ENCODE results near the gene CEP350.

The CEP350 gene

DNA sequence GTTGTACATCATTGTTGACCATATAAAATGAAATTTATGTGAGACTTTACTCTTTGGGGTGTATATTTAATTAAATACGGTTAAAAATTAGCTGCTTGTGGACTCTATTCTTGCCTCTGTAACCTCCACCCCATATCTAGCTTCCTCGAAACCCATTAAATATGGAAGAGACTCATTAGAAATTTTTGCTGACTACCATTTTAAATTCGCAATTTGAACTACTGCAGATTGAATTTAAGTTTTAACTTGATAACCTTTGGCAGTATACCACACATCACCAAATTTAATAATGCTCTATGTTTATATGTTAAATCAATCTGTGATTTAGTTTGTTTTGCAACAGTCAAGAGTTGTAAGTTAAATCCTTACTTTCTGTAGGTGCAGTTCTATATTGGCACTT is 111.5 kb downstream of the CEP350 start:
- TF ChIP-seq, protein P1, sequence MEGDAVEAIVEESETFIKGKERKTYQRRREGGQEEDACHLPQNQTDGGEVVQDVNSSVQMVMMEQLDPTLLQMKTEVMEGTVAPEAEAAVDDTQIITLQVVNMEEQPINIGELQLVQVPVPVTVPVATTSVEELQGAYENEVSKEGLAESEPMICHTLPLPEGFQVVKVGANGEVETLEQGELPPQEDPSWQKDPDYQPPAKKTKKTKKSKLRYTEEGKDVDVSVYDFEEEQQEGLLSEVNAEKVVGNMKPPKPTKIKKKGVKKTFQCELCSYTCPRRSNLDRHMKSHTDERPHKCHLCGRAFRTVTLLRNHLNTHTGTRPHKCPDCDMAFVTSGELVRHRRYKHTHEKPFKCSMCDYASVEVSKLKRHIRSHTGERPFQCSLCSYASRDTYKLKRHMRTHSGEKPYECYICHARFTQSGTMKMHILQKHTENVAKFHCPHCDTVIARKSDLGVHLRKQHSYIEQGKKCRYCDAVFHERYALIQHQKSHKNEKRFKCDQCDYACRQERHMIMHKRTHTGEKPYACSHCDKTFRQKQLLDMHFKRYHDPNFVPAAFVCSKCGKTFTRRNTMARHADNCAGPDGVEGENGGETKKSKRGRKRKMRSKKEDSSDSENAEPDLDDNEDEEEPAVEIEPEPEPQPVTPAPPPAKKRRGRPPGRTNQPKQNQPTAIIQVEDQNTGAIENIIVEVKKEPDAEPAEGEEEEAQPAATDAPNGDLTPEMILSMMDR (IDR thresholded peaks at IDR 0.05; ENCODE audit: low read depth, low read length, missing control alignments), result no peak
- H3K4me3 ChIP-seq (ENCODE audit: low read depth, low read length), result no peak overlapping the region
- in situ Hi-C loops (cut with HindIII; ENCODE audit: low sequenced_read_pairs), result no loop called here
- DNase-seq (ENCODE audit: low read depth), result no peak

GRCh38 chr1:180070286-180070685 is 115.7 kb downstream of the CEP350 start:
- no peak for DNase-seq (ENCODE audit: low read depth)
- H3K4me3 ChIP-seq (ENCODE audit: low read depth, low read length), result no peak overlapping the region
- TF ChIP-seq, protein P1 (IDR thresholded peaks at IDR 0.05; ENCODE audit: low read depth, low read length, missing control alignments), result no peak
- in situ Hi-C loops (cut with HindIII; ENCODE audit: low sequenced_read_pairs), result no loop called here

DNA sequence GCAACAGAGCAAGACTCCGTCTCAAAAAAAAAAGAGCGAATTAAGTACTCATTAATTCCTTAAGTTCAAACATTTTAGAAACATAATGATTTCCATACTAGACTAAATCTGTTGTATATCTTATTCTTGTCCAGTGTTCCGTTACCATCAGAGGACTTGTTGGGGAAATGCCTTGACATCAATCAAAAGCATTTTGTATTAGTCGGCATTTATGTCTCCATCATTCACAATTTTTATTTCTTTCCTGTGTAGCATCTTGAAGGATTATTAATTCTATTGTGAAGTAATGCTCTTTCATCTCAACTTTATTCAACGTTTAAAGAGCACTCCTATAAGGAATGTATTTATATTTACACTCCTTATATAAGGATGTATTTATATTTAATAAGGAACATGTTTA is 117.1 kb downstream of the CEP350 start:
- TF ChIP-seq, protein P1 (IDR thresholded peaks at IDR 0.05; ENCODE audit: low read depth, low read length, missing control alignments), result no peak
- no peak for DNase-seq (ENCODE audit: low read depth)
- H3K4me3 ChIP-seq (ENCODE audit: low read depth, low read length), result no peak overlapping the region
- in situ Hi-C loops (cut with HindIII; ENCODE audit: low sequenced_read_pairs), result no loop called here

DNA sequence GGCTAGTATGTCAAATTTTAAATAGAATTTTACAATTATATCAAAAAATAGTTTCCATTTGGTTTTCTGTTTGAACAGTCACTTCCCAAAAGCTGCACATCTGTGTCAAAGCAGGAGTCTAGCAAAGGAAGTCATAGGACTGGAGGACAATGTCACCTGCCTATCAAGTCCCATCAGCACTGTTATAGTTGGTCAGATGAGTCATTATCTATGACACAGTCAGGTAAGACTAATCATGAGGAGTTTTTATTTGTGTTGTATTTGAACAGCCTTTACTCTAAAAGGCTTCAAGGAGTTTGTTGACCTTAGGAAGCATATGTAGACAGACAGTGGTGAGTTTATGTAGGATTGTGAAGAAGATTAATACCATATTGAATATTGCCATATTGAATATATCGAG is 125.8 kb downstream of the CEP350 start:
- TF ChIP-seq, protein P1 (IDR thresholded peaks at IDR 0.05; ENCODE audit: low read depth, low read length, missing control alignments), result no peak
- DNase-seq (ENCODE audit: low read depth), result no peak
- no peak overlapping the region for H3K4me3 ChIP-seq (ENCODE audit: low read depth, low read length)
- in situ Hi-C loops (cut with HindIII; ENCODE audit: low sequenced_read_pairs), result no loop called here

DNA sequence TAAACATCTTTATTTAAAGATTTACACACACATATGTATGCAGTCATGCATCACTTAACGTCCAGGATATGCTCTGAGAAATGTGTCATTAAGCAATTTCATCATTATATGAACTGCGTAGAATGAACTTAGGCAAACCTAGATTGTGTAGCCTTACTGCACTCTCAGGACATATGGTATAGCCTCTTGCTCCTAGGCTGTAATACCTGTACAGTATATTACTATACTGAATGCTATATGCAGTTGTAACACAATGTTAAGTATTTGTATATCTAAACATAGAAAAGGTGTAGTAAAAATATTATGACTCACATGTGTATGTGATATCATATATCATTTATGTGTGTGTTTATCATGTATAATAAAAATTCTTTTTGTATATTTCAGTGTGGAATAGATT is 126.9 kb downstream of the CEP350 start:
- TF ChIP-seq, protein P1 (IDR thresholded peaks at IDR 0.05; ENCODE audit: low read depth, low read length, missing control alignments), result no peak

GRCh38 chr1:180083164-180083563 is 128.6 kb downstream of the CEP350 start:
- H3K4me3 ChIP-seq (ENCODE audit: low read depth, low read length), result no peak overlapping the region
- TF ChIP-seq, protein P1 (IDR thresholded peaks at IDR 0.05; ENCODE audit: low read depth, low read length, missing control alignments), result no peak
- in situ Hi-C loops (cut with HindIII; ENCODE audit: low sequenced_read_pairs), result no loop called here
- no peak for DNase-seq (ENCODE audit: low read depth)

More for the DNA sequence above, 126.9 kb downstream of the CEP350 start:
- in situ Hi-C loops (cut with HindIII; ENCODE audit: low sequenced_read_pairs), result no loop called here
- H3K4me3 ChIP-seq (ENCODE audit: low read depth, low read length), result no peak overlapping the region
- DNase-seq (ENCODE audit: low read depth), result no peak

GRCh38 chr1:180084867-180085266 is 130.3 kb downstream of the CEP350 start:
- TF ChIP-seq, protein P1 (IDR thresholded peaks at IDR 0.05; ENCODE audit: low read depth, low read length, missing control alignments), result no peak
- in situ Hi-C loops (cut with HindIII; ENCODE audit: low sequenced_read_pairs), result no loop called here
- no peak for DNase-seq (ENCODE audit: low read depth)
- no peak overlapping the region for H3K4me3 ChIP-seq (ENCODE audit: low read depth, low read length)
